Endothelial cell of umbilical vein (primary cell): Measurements from ENCODE around the gene MRPS27. TPM values are rescaled to one million over a fixed set of nuclear protein-coding genes. Genes with fewer than 3 reads are reported as not detected.
"Not testable (repeated sequence)": the region's sequence is repeated elsewhere in the genome, so short reads cannot be mapped to it uniquely, and the experiment has no call there.

Experiments used
- BruUV-seq: library from RNA; stranded (reverse); fragments of 400-500 nt; replicated peaks from 2 replicates; lab custom pipeline; 2021; lab: Mats Ljungman, UMichigan
- CTCF ChIA-PET: fragments of 300-600, 350-600 bp; sonication (Branson Sonifier 250); formaldehyde crosslinking; loops from one replicate; lab custom pipeline; 2021; ENCODE audit warnings: antibody characterized with exemption, inconsistent platforms; lab: Charles Lee
- POLR2A ChIA-PET: fragments of 300-600, 350-600 bp; sonication (Branson Sonifier 250); formaldehyde crosslinking; loops from one replicate; lab custom pipeline; 2021; ENCODE audit warnings: antibody characterized with exemption, inconsistent platforms; lab: Charles Lee
- DNase-seq: peaks from one replicate; pipeline ENCODE4 v3.0.0-alpha.2; 2011; ENCODE audit warnings: low read depth, low spot score
- FAIRE-seq: peaks from 2 replicates; lab custom pipeline; 2011; peaks lifted over from hg19 to GRCh38; lab: Jason Lieb, UNC
- H2AFZ ChIP-seq: 2 replicates; pipeline ENCODE4 v1.6.0; 2012; ENCODE audit warnings: low read depth, low read length, control low read depth, inconsistent platforms
- H3K27ac ChIP-seq: 2 replicates; pipeline ENCODE4 v1.5.1; 2011; ENCODE audit warnings: low read depth, mild to moderate bottlenecking, control low read depth, low read length, moderate library complexity; ENCODE audit not compliant: insufficient read depth
- H3K27me3 ChIP-seq, 2 experiments: 2 replicates each; pipeline versions ENCODE4 v1.6.0 to v1.6.1; 2011; ENCODE audit warnings: low read length in 2 of 2, mixed read lengths in 1 of 2; ENCODE audit not compliant: control insufficient read depth in 2 of 2, insufficient read depth in 2 of 2
- H3K36me3 ChIP-seq, 2 experiments: 2 replicates in 1 of 2; 3 replicates in 1 of 2; pipeline ENCODE4 v1.5.1; 2011; ENCODE audit warnings: low read length in 2 of 2, mild to moderate bottlenecking in 1 of 2, moderate library complexity in 1 of 2; ENCODE audit not compliant: control insufficient read depth in 2 of 2, insufficient read depth in 2 of 2; ENCODE audit errors: extremely low read depth in 1 of 2
- H3K4me1 ChIP-seq: 3 replicates; pipeline ENCODE4 v1.5.1; 2011; ENCODE audit warnings: mild to moderate bottlenecking, low read length; ENCODE audit not compliant: control insufficient read depth, insufficient read depth; ENCODE audit errors: extremely low read depth
- H3K4me2 ChIP-seq: 2 replicates; pipeline ENCODE4 v1.6.1; 2011; ENCODE audit warnings: low read length, control low read depth, mixed read lengths; ENCODE audit not compliant: insufficient read depth
- H3K4me3 ChIP-seq, 3 experiments: fragments of 200-600 bp in 1 of 3; sonication (generic), shearing (Covaris generic) in 1 of 3; replicated peaks in 1 of 3; 2 replicates each; pipeline ENCODE4 v1.5.1; 2011 to 2016; ENCODE audit warnings: control low read depth in 3 of 3, low read length in 3 of 3, mild to moderate bottlenecking in 2 of 3, inconsistent platforms in 1 of 3, low read depth in 1 of 3, moderate library complexity in 1 of 3; ENCODE audit not compliant: insufficient read depth in 1 of 3
- H3K79me2 ChIP-seq: 2 replicates; pipeline ENCODE4 v1.6.0; 2012; ENCODE audit warnings: low read length, inconsistent platforms; ENCODE audit not compliant: control insufficient read depth, insufficient read depth
- H3K9ac ChIP-seq: replicated peaks from 2 replicates; pipeline ENCODE3; 2011; ENCODE audit warnings: low read length, control low read depth; ENCODE audit not compliant: insufficient read depth; ENCODE audit errors: extremely low read depth
- H3K9me1 ChIP-seq: replicated peaks from 3 replicates; pipeline ENCODE4 v1.6.0; 2011; ENCODE audit warnings: mild to moderate bottlenecking, low read length; ENCODE audit not compliant: control insufficient read depth, insufficient read depth; ENCODE audit errors: extremely low read depth
- H3K9me3 ChIP-seq: replicated peaks from 2 replicates; pipeline ENCODE4 v1.5.1; 2012; ENCODE audit warnings: low read length, inconsistent platforms; ENCODE audit not compliant: control insufficient read depth, insufficient read depth
- H4K20me1 ChIP-seq: replicated peaks from 2 replicates; pipeline ENCODE3; 2011; ENCODE audit warnings: mild to moderate bottlenecking, low read length; ENCODE audit not compliant: control insufficient read depth, insufficient read depth; ENCODE audit errors: extremely low read depth
- EZH2 ChIP-seq: IDR thresholded peaks from 2 replicates; pipeline ENCODE4 v1.6.1; 2012; ENCODE audit warnings: borderline replicate concordance, low read depth, mild to moderate bottlenecking, moderate library complexity, low read length, inconsistent platforms; ENCODE audit not compliant: severe bottlenecking
- FOS ChIP-seq: IDR thresholded peaks from 2 replicates; pipeline ENCODE4 v1.6.1; 2011; ENCODE audit warnings: mild to moderate bottlenecking, low read length, moderate library complexity, borderline replicate concordance; ENCODE audit not compliant: insufficient read depth
- GATA2 ChIP-seq: IDR thresholded peaks from 2 replicates; pipeline ENCODE4 v1.7.0; 2011; ENCODE audit warnings: low read depth, mild to moderate bottlenecking, moderate library complexity, mixed read lengths, low read length; ENCODE audit not compliant: insufficient read length, insufficient read depth
- JUN ChIP-seq: IDR thresholded peaks from 2 replicates; pipeline ENCODE4 v1.6.1; 2011; ENCODE audit warnings: borderline replicate concordance, low read depth; ENCODE audit not compliant: insufficient read length, insufficient read depth
- MYC ChIP-seq: IDR thresholded peaks from one replicate; pipeline ENCODE4 v1.6.1; 2011; ENCODE audit warnings: mild to moderate bottlenecking, low read depth, low read length
- POLR2A ChIP-seq: IDR thresholded peaks from 2 replicates; pipeline ENCODE4 v1.6.1; 2012; ENCODE audit warnings: low read depth, mild to moderate bottlenecking, control low read depth, low read length
- POLR2AphosphoS5 ChIP-seq: IDR thresholded peaks from 2 replicates; pipeline ENCODE4 v1.6.1; 2012; ENCODE audit warnings: low read depth, mild to moderate bottlenecking, control low read depth, low read length, moderate library complexity; ENCODE audit not compliant: insufficient read depth
- dilution Hi-C: fragments of 300-500 bp; cut with MboI; formaldehyde crosslinking; loops from one replicate; pipeline ENCODE4 v1.15.0; 2019; ENCODE audit warnings: low sequenced_read_pairs; ENCODE audit not compliant: extremely low pct_ligation_motif_present
- intact Hi-C: fragments of 100-400 bp; cut with micrococcal nuclease; formaldehyde crosslinking; loops from one replicate; pipeline ENCODE4 v1.10.0; 2022
- polyA plus RNA-seq, 4 experiments: library from polyadenylated mRNA; depleted of rRNA in 3 of 4; stranded (reverse) in 3 of 4; unstranded in 1 of 4; fragments of >200 nt; gene quantifications; 2 replicates each; pipeline versions ENCODE4 v1.2.1 to v1.2.3, GENCODE V29; 2011 to 2012; ENCODE audit warnings: missing spikeins in 1 of 4
- total RNA-seq: library from RNA; stranded (reverse); gene quantifications from 2 replicates; pipeline ENCODE4 v1.2.3, GENCODE V29; 2021
- TF ChIP-seq, protein P1 (sequence below): IDR thresholded peaks from 2 replicates; pipeline ENCODE4 v1.6.1; 2011; ENCODE audit not compliant: insufficient read depth, insufficient read length
- TF ChIP-seq, protein P2 (sequence below), 2 donors: IDR thresholded peaks; 1 replicate in 1 of 2; 2 replicates in 1 of 2; pipeline ENCODE4 v1.5.1; 2011; ENCODE audit warnings: low read length in 2 of 2, mild to moderate bottlenecking in 2 of 2, moderate library complexity in 2 of 2, control low read depth in 1 of 2, inconsistent platforms in 1 of 2, low read depth in 1 of 2; ENCODE audit not compliant: insufficient read depth in 1 of 2; ENCODE audit errors: extremely low read depth in 1 of 2

The MRPS27 gene
- total and polyA plus RNA-seq, 2 donors (not counting 3 experiments of a cell fraction or from before 2014, with no cell fraction given): 56.0 to 67.1 TPM

DNA sequence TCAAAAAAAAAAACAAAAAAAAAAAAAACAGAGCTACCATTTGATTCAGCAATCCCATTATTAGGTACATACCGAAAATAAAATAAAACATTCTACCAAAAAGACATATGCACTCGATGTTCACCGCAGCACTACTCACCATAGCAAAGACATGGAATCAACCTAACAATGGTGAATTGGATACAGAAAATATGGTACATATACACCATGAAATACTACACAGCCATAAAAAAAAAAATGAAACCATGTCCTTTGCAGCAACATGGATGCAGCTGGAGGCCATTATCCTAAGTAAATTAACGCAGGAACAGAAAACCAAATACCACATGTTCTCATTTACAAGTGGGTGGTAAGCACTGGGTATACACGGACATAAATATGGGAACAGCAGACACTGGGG lies 21.3 kb downstream of the MRPS27 start:
- no TSS peak for BruUV-seq
- dilution Hi-C loops: no loop called here

DNA sequence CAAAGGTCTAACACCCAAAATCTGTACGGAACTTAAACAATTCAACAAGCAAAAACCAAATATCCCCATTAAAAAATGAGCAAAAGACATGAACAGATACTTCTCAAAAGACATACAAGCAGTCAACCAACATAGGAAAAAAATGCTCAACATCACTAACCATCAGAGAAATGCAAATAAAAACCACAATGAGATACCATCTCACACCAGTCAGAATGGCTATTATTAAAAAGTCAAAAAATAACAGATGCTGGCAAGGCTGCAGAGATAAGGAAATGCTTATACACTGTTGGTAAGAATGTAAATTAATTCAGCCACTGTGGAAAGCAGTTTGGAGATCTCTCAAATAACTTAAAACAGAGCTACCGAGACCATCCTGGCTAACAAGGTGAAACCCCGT lies 21.9 kb downstream of the MRPS27 start:
- H4K20me1 ChIP-seq, FAIRE-seq, H3K27me3 ChIP-seq, H3K4me2 ChIP-seq, H3K4me1 ChIP-seq, H3K4me3 ChIP-seq, DNase-seq, intact Hi-C loops, BruUV-seq, H3K27ac ChIP-seq, H3K9me1 ChIP-seq, dilution Hi-C loops, H2AFZ ChIP-seq, POLR2A ChIA-PET, H3K9me3 ChIP-seq, H3K9ac ChIP-seq, H3K36me3 ChIP-seq: not testable (repeated sequence)
- CTCF ChIA-PET: interaction anchor here (1.0 kb wide), 1 partner anchor 226 kb away, joined by 4 read pairs; no protein-coding TSS in a partner anchor
- peaks cover 34% of the 10 kb centered on the region for H3K79me2 ChIP-seq

More for the DNA sequence above, 21.3 kb downstream of the MRPS27 start:
- Histone ChIP-seq H3K27me3 (no peaks in the 10 kb centered on the region), H3K4me2 (no peak overlapping the region), H3K4me3 (no peak overlapping the region), H3K79me2 (peaks cover 37% of the 10 kb centered on the region), H2AFZ (no peak overlapping the region), H3K9me3 (no peaks in the 10 kb centered on the region), H3K9me1 (no peaks in the 10 kb centered on the region), H3K4me1 (no peaks in the 10 kb centered on the region), H3K9ac (no peak overlapping the region), H3K27ac (no peak overlapping the region), H3K36me3 (peaks cover 0 to 7% of the 10 kb centered on the region in 2 experiments), H4K20me1 (no peaks in the 10 kb centered on the region)
- FAIRE-seq: no peak
- TF ChIP-seq EZH2 (no peak), MYC (no peak), FOS (no peak), POLR2A (no peak), JUN (no peak), POLR2AphosphoS5 (no peak), GATA2 (no peak)
- TF ChIP-seq, protein P1, sequence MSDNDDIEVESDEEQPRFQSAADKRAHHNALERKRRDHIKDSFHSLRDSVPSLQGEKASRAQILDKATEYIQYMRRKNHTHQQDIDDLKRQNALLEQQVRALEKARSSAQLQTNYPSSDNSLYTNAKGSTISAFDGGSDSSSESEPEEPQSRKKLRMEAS: no peak
- TF ChIP-seq, protein P2, sequence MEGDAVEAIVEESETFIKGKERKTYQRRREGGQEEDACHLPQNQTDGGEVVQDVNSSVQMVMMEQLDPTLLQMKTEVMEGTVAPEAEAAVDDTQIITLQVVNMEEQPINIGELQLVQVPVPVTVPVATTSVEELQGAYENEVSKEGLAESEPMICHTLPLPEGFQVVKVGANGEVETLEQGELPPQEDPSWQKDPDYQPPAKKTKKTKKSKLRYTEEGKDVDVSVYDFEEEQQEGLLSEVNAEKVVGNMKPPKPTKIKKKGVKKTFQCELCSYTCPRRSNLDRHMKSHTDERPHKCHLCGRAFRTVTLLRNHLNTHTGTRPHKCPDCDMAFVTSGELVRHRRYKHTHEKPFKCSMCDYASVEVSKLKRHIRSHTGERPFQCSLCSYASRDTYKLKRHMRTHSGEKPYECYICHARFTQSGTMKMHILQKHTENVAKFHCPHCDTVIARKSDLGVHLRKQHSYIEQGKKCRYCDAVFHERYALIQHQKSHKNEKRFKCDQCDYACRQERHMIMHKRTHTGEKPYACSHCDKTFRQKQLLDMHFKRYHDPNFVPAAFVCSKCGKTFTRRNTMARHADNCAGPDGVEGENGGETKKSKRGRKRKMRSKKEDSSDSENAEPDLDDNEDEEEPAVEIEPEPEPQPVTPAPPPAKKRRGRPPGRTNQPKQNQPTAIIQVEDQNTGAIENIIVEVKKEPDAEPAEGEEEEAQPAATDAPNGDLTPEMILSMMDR (IDR thresholded peaks at IDR 0.05; ENCODE audit: extremely low read depth in 1 of 2, insufficient read depth in 1 of 2, low read depth in 1 of 2, low read length in 2 of 2): no peak
- CTCF ChIA-PET: interaction anchor here (1.0 to 1.8 kb wide), 4 partner anchors 9 to 515 kb away, joined by 3 to 6 read pairs (median 4); no protein-coding TSS in a partner anchor
- intact Hi-C loops: no loop called here
- no peak for DNase-seq
- POLR2A ChIA-PET: no interaction called here
